Hippocampal formation (tissue), 2 donors: ENCODE measurements around the gene ARHGAP25.
A peak's percentile ranks its signal among the peaks of the same experiment; 100 is the strongest.

Experiments
- DNase-seq, 2 donors: peaks; one replicate each; lab custom pipeline; 2025; lab: John Stamatoyannopoulos, UW

The ARHGAP25 gene

DNA sequence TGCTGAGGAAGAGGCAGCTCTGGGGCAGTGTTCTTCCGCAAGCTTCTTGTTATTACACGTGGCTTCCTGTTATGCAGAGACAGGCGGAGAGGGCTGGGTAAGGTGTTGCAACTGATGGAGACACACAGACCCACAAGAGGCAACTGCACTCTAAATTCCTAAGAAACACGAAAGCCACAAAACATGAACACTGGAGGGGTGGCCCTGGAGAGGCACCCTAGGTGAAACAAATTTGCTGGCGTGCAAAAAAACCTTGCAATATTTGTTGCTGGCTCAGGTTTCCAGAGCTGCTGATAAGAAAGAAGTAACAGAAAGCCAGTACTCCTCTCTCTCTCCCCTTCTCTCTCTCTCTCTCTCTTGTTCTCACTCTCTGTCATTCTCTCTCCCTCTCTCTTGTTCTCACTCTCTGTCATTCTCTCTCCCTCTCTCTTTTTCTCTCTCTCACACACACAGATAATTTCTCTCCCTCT lies 31.8 kb downstream of the ARHGAP25 start:
- no peak for DNase-seq

DNA sequence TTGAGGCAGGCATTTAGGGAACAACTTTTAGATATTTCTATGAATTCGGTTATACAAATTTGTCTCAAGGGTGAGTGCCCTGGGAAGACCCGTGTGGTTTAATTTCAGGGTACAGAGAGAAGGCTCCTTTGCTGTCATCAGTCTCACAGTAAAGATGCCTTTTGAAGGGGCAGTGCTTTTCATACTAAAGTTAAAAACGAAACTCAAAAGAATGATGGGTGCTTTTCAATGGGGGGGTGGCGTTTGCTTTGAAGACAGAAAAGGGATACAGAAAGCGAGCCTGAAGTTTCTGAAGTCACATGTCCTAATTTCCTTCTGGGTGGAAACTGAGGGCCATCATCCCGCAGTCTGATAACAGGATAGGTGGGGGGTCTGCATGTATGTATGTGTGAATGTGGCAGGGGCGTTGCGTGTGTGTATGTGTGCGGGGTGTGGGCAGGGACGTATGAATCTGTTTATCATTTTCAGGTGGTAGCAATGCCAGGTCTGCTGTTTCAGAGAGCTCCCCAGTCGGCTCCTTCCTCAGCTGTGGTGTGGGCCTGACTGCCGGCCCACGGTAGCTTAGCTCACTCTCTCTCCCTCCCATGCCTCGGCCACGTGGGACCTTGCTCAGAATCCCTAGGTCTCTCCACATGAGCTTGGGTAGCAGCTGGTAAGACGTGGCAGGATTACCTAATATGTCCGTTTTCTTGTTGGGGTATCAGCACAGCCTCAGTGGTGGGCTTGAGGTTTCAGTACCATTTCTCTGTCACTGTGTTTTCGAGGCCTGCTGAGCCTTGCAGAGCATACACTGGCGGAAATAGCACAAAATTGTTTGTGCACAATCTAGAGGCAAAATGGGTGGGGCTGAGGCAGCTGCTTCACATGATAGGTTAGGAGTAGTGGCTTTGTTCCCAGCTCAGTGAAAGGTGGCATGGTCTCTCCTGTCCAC lies 32.7 kb downstream of the ARHGAP25 start:
- no peak for DNase-seq

DNA sequence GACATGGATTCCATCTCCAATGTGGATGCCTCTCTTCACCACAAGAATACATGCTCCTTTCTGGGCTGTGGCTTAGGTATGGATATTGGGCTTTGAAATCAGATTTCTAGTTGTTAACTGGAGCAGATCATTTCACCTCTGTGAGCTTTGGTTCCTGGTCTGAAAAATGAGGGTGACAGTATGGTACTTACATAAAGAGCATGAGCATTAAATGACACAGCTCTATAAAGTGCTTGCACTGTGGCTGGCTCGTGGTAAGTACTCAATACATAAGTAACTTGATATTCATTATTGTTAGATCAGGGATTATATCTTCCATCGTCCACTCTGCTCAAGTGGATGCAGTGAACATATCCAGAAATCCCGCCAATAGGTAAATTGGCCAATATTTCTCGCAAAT lies 33.4 kb downstream of the ARHGAP25 start:
- DNase-seq = no peak

DNA sequence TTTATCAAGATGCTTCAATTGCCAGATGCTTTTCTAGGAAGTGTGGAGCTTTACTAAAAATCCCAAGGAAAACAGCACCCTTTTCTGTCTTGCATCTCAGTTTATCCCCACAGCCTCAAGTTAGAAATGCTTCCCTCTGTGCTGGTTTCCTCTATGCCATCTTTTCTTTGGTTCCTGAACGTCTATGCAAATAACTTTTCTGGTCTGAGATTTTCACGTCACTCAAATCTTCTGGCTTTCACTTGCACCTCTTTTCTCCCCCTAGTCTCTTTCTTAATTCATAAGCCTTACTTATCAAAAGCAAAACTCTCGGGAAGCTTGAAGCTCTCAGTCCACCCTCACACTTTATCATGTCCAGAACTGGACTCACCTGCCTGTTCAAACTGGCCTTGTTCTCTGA lies 33.9 kb downstream of the ARHGAP25 start:
- no peak for DNase-seq

GRCh38 chr2:68768951-68769350 lies 34.3 kb downstream of the ARHGAP25 start:
- no peak for DNase-seq

DNA sequence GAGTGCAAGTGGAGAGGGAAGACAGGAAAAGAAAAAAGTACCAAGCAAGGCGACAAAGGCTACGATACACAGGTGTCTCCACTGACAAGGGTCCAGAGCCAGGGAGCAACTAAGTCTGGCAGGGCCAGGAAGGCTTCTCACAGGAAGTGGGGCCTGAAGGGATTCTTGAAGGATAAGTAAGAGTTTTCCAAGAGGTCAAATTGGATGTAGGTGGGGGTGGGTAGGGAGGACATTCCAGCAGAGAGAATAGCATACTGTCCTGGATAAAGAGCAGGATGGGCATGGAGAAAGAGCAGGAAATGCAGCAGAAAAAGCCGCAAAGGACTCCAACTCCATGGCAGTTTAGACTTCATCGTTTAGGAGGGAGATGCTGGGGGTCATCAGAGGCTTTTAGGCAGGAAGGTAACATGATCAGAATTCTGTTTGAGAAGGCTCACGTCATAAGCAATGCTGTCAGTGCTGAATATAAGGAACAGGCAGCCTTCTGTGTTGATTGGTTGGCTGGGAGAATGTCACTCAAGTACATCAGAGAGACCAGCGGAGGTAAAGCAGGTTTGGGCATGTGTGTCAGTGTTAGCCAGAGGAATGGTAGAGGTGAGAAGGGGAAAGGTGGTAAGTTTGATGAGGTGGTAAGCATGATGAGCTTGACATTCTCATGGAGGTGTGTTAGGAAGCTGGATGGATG lies 35.1 kb downstream of the ARHGAP25 start:
- no peak for DNase-seq

GRCh38 chr2:68770271-68771111 lies 35.9 kb downstream of the ARHGAP25 start:
- DNase-seq = peak in 1 of 2 donors; percentile 14

DNA sequence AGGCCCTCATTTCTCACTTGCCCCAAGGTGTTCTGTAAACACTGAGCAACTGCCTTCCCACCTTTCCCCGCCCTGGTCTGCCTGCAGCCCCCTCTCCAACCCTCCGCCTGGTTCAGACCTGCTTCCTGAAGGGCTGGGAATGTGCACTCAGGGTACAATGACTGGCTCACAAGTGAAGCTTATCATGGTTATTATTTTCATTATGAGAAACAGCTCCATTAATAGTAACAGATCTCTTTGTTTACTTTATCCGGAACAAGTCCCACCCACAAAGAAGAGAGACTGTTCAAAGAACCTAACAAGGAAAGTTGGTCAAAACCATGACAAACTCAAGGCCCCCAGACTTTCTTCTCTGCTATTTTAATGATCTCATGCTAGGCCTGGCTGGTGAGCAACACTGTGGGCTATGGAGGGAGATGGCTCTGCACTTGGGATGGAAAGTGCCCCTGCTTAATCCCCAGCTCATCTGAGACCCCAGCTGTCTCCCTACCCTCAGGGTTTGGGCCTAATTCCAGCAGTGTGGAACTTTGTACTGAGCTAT lies 36.7 kb downstream of the ARHGAP25 start:
- no peak for DNase-seq

- no peak for DNase-seq
Measured at GRCh38 chr2:68772109-68772508, 37.5 kb downstream of the ARHGAP25 start.

GRCh38 chr2:68774569-68775271 lies 40.1 kb downstream of the ARHGAP25 start:
- peak; percentile 32 to 33 for DNase-seq

GRCh38 chr2:68775272-68775842 lies 40.7 kb downstream of the ARHGAP25 start:
- DNase-seq = no peak

DNA sequence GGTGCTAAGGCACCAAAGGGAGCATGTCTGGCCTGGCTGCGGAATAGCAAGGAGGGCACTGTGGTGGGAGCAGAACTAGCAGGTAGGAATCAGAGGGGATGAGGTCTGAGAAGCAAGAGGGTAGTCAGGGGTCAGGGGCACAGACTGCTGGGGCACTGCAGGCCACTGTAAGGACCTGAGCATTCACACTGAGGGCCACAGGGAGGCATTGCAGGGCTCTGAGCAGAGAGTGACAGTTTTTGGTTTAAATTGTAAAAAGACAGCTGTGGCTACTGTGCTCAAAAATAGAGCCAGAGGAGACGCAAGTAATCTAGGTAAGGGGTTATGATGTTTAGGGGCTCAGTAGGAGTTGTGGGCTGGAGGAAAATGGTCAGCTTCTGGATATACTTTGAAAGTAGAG lies 41.5 kb downstream of the ARHGAP25 start:
- no peak for DNase-seq

GRCh38 chr2:68779595-68779994 lies 45.0 kb downstream of the ARHGAP25 start:
- DNase-seq = no peak

DNA sequence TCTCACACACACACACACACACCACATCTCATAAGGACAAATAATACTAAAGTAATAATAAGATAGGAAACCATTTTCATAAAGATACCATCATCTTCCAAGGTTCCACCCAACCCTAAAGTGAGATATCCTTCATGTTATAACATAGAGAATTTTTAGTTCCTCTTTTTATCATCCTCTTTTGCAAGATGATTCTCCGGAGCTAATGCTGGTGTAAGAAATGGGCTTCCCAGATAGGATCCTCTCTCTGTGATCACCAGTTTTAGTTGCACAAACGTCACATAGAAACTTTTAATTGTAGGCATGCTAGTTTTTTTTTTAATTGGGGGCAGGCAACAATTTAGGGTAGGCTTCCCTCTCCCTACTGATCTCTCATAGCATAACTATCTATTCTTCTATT lies 49.6 kb downstream of the ARHGAP25 start:
- DNase-seq = no peak

GRCh38 chr2:68784915-68785314 lies 50.3 kb downstream of the ARHGAP25 start:
- DNase-seq = no peak

DNA sequence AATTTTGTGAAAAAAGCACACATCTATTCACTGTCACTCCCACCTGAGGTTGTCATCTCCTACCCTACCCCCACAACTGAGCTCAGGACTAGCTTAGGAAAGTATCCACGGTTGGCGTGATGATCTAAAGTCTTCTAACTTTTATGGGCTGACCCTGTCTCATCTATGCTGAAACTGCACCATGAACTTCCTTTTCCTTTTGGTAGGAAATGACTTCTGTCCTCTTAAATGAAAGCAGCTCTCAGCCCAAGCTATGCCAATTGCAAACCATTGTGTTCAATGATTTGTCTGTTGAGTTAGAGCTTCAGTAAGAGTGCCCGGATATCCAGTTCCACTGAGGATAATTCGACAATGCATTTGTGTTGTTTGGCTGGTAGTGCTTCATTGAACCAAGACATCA lies 52.7 kb downstream of the ARHGAP25 start:
- DNase-seq = no peak

DNA sequence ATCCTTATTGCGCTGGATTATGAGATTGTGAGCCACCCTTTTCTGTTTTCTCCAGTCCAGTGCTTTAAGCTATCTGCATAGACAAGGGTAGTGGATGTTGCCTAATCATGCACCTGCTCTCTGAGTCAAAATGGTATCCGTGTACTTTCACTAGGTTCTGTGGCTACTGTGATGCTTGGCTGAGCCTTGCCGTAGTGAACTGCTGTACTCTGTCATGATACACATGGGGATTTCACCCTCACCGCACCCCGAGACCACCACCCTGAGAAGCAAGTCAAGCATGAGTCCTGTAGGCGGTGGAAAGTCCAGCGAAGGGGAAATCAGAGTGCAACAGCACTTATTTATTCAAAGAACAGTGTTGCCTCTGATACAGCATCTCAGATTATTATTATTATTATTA lies 55.0 kb downstream of the ARHGAP25 start:
- DNase-seq = no peak

DNA sequence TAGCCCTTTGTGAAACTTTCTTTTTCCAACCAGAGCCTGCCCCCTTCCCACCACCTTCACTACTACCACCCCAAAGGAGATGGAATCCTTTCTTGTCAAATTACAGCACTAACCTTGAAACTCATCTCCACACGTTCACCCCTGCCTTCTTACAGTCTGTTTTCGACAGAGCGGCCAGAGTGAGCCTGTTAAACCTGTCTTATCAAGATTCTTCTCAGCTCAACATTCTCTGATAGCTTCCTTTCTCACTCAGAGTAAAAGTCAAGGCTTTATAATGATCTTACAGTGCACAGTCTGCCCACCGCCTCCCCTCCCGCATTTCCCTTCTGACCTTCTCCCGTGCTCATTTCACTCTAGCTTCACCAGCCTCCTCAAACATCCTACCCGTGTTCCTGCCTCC lies 56.0 kb downstream of the ARHGAP25 start:
- no peak for DNase-seq

DNA sequence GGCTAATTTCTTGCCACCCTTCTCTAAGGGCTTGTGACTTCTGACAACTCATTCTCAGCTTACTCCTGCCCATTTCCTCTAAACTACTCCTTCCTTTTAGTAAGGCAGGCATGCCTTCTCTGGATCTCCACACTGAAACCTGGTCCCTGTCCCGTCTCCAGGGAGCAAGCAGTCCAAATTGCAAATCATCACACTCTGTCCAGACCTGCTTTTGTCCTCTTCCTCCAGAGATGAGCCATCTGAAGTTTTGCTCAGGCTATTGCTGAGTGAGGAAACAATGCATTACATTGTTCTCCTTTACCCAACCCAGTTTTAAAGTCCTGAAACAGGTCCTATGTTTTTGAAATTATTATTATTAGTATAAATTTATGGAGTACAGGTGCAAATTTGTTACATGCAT lies 57.3 kb downstream of the ARHGAP25 start:
- no peak for DNase-seq

GRCh38 chr2:68792751-68793150 lies 58.1 kb downstream of the ARHGAP25 start:
- no peak for DNase-seq
